Prostate gland (tissue), 2 donors: Measurements from ENCODE around the gene GGPS1.

Experiments used
- CTCF ChIP-seq, 4 experiments: fragments of 200-600 bp in 2 of 4; fragments of 450-650 bp in 2 of 4; sonication (generic) in 2 of 4; IDR thresholded peaks; 1 replicate in 3 of 4; 2 replicates in 1 of 4; pipeline ENCODE4 v1.5.1; 2016 to 2019; ENCODE audit warnings: antibody characterized with exemption in 4 of 4, mild to moderate bottlenecking in 2 of 4, moderate library complexity in 2 of 4
- POLR2A ChIP-seq: fragments of 450-650 bp; IDR thresholded peaks from one replicate; pipeline ENCODE4 v1.6.1; 2016; ENCODE audit warnings: antibody characterized with exemption, mild to moderate bottlenecking

DNA sequence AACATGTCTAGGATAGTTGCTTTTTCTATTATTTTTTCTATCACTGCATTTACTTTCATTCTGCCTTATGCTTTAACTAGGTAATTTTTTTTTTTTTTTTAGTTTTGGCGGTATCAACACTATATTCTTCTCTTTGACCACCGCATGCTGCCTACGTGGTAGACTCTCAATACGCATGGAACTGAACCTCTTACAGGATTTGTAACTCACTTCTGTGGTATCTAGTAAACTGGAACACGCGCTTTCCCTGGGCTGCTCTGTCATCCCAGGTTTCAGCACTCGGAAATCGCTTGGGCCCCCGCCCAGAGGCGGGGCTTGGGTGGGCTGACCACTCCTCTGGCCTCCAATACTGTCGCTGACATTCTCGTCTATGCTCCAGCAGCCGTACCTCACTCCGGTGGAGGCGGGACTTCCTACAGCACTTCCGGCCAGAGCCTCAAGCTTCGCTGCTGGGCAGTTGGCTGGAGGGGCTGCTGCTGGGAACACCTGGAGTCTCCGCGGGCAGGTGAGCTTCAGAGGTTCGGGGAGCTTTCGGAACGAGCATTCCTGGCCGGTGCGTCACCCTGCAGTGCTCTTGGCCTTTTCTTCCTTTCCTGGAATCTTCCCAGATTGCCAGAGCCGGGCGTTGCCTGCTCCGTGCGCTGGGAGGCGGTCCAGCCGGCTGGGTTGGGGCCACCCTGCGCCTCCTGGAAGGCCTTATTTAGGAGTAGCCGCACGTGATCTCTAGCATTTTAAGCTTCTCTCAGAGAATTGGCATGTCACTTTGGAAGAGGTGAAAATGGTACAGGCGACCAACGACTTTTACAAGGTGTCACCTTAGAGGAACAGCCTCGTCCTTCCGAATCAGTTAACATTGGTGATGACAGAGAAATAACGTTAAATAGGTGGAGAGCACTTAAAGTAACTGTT lies 38.9 kb downstream of the GGPS1 start, which contains the start of gene TBCE:
- TF ChIP-seq CTCF (IDR thresholded peaks at IDR 0.05) (peak in 1 of 4 experiments; percentile 30), POLR2A (peak; percentile 83)
